NCI-H146 treated with DMSO at 0.1 percent for 48 hours (cell line): Measurements from ENCODE around the gene SNX27.
A peak's percentile ranks its signal among the peaks of the same experiment; 100 is the strongest.
"Not testable (repeated sequence)": the region's sequence is repeated elsewhere in the genome, so short reads cannot be mapped to it uniquely, and the experiment has no call there.

Experiments used
- DNase-seq: peaks from one replicate; lab custom pipeline; 2025; ENCODE audit not compliant: unreplicated experiment; lab: John Stamatoyannopoulos, UW

SNX27 gene

GRCh38 chr1:151638074-151638775 lies 26.4 kb downstream of the SNX27 start:
- no peak for DNase-seq

DNA sequence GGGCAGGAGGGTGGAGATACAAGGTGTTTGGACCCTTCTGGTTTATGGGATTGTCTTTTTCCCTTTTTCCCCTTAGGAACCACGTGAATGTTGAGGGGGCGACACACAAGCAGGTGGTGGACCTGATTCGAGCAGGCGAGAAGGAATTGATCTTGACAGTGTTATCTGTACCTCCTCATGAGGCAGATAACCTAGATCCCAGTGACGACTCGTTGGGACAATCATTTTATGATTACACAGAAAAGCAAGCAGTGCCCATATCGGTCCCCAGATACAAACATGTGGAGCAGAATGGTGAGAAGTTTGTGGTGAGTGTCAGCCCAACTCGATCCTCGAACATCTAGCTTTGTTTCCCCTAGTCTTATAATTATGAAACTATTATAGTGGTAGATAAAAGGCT lies 27.0 kb downstream of the SNX27 start:
- no peak for DNase-seq

- DNase-seq, result no peak
These were observed 27.6 kb downstream of the SNX27 start for GRCh38 chr1:151639466-151639865.

DNA sequence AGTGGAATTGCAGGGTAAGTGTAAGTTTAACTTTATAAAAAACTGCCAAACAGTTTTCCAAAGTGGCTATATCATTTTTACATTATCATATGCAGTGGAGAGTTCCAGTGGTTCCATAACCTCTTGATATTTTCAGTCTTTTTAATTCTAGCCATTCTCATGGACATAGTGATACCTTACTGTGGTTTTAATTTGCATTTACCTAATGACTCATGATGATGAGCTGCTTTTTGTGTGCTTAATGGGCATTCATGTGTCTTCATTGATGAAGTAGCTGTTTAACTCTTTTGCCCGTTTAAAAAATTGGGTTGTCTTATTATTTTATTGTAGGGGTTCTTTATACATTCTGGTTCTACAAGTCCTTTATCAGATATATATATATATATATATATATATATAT lies 29.4 kb downstream of the SNX27 start:
- DNase-seq, result no peak

GRCh38 chr1:151643085-151643484 lies 31.2 kb downstream of the SNX27 start:
- not testable (repeated sequence) for DNase-seq

DNA sequence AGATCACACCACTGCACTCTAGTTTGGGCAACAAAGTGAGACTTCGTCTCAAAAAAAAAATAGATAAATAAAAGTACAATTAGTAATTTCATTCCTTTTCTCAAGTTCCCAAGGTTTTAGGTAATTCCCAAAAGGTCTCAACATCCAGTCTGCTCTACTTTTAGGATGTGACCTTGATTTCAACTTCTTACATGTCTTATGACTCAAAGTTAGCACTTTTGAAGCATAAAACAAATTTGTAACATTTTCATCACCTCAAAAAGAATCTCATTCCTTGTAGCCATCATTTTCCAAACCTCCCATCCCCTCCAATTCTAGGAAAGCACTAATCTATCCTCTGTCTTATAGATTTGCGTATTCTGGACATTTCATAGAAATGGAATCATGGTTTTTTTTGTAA lies 32.2 kb downstream of the SNX27 start:
- no peak for DNase-seq

GRCh38 chr1:151653397-151653796 lies 41.5 kb downstream of the SNX27 start:
- DNase-seq, result no peak

GRCh38 chr1:151655371-151655770 lies 43.5 kb downstream of the SNX27 start:
- DNase-seq, result no peak

DNA sequence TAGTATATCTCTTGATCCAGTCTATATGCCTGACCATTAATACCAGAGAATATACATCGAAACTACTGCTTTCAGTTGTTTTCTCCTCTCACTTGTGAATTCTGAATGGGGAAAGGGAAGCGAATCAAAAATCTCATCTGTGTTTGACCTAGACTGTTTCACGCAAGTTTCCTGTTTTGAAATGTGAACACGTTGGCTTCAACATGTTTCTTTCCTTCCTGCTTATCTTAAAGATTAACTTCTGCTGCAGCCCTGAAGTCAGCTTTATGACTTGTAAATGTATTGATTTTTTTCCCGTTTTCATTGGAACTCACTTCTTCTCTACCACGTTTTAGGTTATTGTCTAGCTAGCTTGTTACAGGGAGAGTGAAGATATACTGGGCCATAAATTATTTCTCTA lies 49.9 kb downstream of the SNX27 start:
- no peak for DNase-seq

DNA sequence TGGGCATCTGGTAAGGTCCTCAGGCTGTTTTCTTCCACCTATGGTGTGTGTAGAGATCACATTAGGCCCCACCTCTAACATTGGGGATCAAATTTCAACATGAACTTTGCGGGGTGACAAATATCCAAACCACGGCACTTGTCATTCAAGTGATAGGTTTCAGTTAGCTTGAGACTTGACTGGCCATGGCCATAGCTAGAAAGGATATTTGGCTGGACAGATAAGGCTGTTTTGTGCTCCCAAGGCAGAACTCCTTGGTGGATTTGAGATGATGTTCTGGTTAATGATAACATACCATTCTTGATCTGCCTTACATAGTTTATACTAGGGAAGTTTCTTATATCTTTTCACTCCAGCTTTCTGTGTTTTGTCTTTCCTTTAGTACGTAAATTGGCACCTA lies 56.2 kb downstream of the SNX27 start:
- DNase-seq, result no peak

GRCh38 chr1:151670036-151670675 lies 58.3 kb downstream of the SNX27 start:
- DNase-seq, result not testable (repeated sequence)

DNA sequence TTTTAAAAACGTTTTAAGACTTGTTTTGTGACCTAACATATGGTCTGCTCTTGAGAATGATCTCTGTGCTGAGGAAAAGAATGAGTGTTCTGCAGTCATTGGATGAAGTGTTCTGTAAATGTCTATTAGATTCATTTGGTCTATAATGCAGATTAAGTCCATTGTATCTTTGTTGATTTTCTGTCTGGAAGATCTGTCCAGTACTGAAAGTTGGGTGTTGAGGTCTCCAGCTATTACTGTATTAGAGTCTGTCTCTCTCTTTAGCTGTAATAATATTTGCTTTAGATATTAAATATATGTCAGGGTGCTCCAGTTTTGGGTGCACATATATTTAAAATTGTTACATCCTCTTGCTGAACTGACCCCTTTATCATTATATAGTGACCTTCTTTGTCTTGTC lies 61.6 kb downstream of the SNX27 start:
- DNase-seq, result no peak

DNA sequence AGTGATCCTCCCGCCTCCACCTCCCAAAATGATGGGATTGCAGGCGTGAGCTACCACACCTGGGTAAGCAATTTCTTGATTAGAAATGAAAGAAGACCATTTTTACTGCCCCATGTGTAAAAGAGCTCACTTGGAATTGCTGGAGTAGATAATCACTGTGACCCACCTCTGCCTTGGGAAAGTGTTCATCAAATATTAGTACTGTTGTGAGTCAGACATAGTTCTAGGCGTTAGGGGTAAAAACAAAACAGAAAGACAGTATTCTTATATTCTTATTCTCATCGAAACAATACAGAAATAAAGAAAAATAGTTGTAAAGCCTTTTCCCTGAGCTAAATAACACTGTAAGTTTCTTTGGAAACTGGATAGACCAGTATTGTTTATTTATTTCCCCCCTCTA lies 68.5 kb downstream of the SNX27 start:
- no peak for DNase-seq

GRCh38 chr1:151680826-151681225 lies 69.0 kb downstream of the SNX27 start:
- DNase-seq, result no peak

DNA sequence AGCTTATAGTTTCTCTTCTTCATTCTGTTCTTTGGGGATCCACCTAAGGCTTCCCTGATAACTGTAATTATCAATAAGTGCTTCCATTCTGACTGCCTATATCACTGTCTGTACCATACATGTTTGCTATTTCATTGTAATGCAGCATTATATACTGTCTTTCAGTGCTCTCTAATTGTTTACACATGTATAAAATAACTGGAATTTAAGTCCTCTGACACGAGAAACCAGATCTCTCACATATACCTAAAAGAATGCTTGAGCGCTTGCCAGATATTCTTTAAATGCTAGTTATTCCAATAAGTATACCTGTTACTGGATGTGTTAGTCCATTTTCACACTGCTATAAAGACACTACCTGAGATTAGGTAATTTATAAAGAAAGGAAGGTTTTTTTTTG lies 70.1 kb downstream of the SNX27 start:
- no peak for DNase-seq

GRCh38 chr1:151682901-151683300 lies 71.1 kb downstream of the SNX27 start:
- DNase-seq, result not testable (repeated sequence)

- no peak for DNase-seq
These were observed 72.3 kb downstream of the SNX27 start for GRCh38 chr1:151684128-151684527.

DNA sequence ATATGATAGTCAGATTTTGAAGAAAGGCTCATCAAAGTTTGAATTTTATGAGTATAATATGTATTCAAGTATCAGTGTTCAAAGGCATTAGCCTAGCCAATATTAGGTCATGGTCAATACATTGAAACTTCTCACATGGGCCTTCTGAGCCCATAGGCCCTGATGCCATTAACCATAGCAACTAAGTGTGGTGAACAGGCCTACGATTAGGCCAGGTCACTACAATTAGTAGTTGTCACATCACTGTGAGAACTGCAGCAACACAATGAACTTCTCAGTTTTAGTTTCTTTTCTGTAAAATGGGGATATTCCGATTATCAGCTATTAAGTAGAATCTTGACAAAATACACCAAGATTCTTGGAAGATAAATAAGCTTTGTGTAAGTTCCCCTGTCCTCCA lies 74.7 kb downstream of the SNX27 start:
- no peak for DNase-seq

- DNase-seq, result no peak
These were observed 77.6 kb downstream of the SNX27 start for GRCh38 chr1:151689494-151689893.

- no peak for DNase-seq
These were observed 80.4 kb downstream of the SNX27 start for GRCh38 chr1:151692226-151692625.

DNA sequence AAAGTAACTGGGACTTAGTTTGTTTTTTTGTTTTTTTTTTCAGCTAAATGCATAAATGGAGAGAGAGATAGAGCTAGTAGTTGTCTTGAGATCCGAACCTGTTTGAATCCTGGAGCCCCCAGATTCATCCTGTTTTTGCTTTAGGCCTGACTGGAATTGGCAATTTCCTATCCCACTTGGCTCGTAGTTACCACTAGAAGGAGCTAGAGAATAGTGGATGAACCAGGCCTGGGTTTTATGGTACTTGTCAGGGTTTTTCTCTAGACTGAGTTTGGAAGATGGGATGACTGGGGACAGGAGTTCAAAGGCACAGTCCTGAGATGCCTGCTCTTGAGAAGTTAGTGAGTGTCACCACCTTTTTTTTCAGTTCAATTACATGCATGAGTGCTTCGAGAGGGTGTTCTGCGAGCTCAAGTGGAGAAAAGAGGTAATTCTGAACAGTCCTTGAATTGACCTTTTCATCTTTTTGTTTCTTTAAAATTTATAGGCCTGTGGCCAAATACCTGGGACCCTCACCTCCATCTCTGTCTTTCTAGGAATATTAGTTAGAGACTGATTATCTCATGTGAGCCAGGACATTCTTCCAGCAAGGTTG lies 81.3 kb downstream of the SNX27 start:
- peak; percentile 10 for DNase-seq

DNA sequence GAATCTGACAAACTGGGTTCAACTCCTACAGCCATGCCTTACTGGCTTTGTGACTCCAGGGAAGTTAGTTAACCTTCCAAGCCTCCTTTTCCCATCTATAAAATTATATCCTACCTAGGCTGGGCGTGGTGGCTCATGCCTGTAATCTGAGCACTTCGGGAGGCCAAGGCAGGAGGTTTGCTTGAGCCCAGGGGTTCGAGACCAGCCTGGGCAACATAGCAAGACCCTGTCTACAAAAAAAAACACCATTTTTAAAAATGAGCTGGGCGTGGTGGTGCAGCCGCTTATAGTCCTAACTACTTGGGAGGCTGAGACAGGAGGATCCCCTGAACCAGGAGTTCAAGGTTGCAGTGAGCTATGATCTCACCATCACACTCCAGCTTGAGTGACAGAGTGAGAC lies 89.7 kb downstream of the SNX27 start:
- no peak for DNase-seq

GRCh38 chr1:151702936-151703335 lies 91.1 kb downstream of the SNX27 start:
- no peak for DNase-seq
